GM18511 (cell line): Measurements from ENCODE around the gene GAS2L1.

Experiments used
- ATAC-seq: cut with Tn5 transposase; IDR thresholded peaks from one replicate; pipeline ENCODE4 v1.9.1; 2021; ENCODE audit warnings: mild to moderate bottlenecking, moderate library complexity; ENCODE audit not compliant: unreplicated experiment

GAS2L1 gene

DNA sequence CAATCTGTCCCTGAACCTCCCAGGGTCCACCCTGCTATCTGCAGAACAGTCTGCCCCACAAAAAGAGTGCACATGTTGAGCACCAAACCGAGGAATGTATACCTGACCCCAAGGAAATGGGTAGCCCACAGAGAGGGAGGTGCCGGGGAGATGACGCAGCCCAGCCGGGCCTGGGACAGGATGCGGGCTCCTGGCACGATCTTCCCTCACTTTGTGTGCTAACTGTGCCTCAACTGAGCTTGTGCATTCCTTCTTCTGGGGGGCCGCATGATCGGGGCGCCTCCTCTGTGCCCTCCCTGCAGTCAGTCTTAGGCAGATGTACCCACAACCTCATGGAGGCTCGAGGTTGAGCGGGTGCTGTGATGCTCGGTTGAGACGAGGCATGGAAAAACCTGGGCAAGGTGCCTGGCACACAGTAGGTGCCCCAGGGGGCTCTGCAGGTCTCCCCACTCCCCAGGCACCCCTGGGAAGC lies 2.4 kb downstream of the GAS2L1 start:
- ATAC-seq = no peak

- ATAC-seq = no peak
Measured at GRCh38 chr22:29309332-29310064, 3.0 kb downstream of the GAS2L1 start.

DNA sequence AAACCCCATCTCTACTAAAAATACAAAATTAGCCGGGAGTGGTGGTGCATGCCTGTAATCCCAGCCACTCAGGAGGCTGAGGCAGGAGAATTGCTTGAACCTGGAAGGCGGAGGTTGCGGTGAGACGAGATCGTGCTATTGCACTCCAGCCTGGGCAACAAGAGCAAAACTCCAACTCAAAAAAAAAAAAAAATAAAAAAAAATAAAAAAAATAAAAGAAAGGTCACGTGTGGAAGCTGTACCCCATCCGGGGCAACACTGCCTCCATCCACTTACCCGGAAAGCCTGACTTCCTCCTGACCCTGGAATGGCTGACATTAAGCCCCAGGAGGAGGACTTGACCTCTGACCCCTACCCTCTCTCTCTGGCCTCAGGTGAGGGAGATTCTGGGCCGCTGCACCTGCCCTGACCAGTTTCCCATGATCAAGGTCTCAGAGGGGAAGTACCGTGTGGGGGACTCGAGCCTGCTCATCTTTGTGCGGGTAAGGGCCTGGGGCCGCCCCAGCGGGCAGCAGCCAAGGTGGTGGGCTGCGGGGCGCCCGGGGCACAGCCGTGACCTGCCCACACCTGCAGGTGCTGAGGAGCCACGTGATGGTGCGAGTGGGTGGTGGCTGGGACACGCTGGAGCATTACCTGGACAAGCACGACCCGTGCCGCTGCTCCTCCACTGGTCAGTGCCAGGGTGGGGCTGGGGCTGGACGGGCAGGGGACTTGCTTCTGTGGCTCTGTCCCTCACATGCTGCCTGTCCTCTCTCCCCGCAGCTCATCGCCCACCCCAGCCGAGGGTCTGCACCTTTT lies 3.8 kb downstream of the GAS2L1 start:
- ATAC-seq = no peak

DNA sequence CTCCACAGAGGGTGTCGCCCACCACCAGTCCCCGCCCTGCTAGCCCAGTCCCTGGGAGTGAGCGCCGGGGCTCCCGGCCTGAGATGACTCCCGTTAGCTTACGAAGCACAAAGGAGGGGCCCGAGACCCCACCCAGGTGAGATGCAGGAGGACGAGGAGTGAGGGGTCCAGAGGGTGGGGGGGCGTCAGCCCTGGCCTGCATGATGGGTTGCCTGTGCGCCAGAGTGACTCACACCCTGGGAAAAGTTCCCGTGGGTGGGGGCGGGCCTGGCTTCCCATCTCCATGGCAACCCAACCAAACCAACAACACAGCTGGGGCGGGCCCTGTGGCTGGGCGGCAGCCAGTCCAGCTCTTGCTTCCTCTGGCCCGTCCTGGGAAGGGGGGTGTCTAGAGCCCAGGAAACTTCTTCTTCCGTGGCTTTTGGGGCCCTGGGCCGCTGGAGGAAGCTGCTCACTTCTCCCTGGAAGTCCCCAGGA lies 4.5 kb downstream of the GAS2L1 start:
- no peak for ATAC-seq

- ATAC-seq = no peak
Measured at GRCh38 chr22:29311464-29312217, 5.2 kb downstream of the GAS2L1 start.

DNA sequence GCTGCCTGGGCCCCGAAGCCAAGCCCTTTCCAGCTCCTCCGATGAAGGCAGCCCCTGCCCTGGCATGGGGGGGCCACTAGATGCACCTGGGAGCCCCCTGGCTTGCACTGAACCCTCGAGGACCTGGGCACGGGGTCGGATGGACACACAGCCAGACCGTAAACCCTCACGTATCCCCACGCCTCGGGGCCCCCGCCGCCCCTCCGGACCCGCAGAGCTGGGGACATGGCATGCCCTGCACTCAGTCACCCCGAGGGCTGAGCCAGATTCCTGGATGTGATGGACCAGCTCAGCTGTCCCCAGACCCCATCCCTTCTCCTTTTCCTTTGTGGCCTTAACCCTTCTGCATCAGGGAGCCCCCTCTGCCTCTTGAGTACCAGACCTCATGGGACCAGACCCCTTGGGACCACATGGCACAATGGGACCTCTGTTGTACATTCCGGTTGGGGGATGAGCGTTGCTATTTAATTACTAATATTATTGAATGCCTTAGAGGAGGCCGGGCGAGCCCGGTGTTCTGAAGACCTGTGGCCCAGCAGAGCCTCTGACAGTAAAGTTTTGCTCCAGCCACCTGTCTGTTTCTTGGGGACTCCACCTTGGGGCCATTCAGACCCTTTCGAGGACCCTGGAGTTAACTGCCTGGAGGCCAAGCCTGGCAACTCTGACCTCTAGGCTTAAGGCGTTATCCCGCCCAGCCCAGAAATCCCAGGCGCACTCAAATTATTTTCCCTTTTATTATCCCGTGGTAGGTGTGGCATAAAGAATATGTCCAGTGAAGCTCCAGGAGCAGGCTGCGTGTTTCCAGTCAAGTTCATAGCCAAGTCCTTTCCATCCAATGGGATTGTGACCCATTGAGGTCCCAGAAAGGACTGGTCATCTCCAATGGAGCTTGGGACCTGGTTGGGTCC lies 6.0 kb downstream of the GAS2L1 start:
- ATAC-seq = no peak

- no peak for ATAC-seq
Measured at GRCh38 chr22:29313126-29313575, 6.7 kb downstream of the GAS2L1 start.

GRCh38 chr22:29313576-29314466 lies 7.4 kb downstream of the GAS2L1 start:
- ATAC-seq = no peak

- no peak for ATAC-seq
Measured at GRCh38 chr22:29314537-29315285, 8.3 kb downstream of the GAS2L1 start.

- ATAC-seq = no peak
Measured at GRCh38 chr22:29315286-29316140, 9.1 kb downstream of the GAS2L1 start, which contains the start of gene RASL10A. TSS of gene RASL10A (minus strand) at chr22:29315697. CDS start at chr22:29315246, 451 bp downstream.

GRCh38 chr22:29316141-29316828 lies 9.8 kb downstream of the GAS2L1 start:
- ATAC-seq = no peak

DNA sequence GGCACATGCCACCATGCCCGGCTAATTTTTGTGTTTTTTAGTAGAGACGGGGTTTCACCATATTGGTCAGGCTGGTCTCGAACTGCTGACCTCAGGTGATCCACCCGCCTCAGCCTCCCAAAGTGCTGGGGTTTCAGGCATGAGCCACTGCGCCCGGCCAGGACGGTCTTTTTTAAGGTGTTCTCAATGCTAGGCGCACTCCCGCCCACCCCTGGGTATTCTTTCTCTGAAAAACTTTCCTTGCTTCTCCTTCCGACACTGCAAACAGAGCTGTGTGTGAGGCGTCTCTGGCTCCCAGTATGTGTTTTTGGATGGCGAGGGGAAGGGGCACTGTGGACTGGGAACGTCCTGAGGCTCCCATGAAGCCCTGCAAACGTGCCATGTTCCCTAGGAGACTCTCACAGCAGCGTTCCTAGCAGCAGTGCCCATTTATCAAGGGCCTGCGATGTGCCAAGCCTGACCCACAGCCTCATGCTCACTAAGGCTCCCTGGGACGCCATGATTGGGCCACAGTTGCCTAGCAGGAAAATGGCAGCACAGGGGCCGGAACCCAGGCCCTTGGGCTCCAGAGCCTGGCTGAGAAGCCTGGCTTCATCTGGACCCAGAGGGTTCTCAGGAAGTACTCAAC lies 11.5 kb downstream of the GAS2L1 start:
- ATAC-seq = no peak

GRCh38 chr22:29319072-29319471 lies 12.6 kb downstream of the GAS2L1 start:
- no peak for ATAC-seq

- ATAC-seq = no peak
Measured at GRCh38 chr22:29320546-29320945, 14.1 kb downstream of the GAS2L1 start.

DNA sequence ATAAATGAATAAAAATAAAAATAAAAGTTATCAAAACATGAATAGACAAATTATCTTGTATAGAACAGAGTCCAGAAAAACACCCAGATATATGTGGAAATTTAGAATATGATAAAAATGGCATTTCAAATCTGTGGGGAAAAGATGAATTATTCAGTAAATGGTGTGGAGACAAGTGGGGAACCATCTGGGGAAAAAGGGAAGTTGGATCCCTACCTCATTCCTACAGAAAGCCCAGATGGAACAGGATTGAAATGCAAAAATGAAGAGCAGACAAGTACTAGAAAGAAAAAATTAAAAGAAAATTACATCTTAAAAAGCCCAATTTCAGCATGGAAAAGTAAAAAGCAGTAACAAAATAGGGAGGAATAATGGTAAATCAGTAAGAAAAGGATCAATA lies 17.2 kb downstream of the GAS2L1 start:
- ATAC-seq = no peak

- no peak for ATAC-seq
Measured at GRCh38 chr22:29325356-29325755, 18.9 kb downstream of the GAS2L1 start.
